HCT116 (cell line): ENCODE data around the gene PIGC. TPM values are rescaled to one million over a fixed set of nuclear protein-coding genes. Genes with fewer than 3 reads are reported as not detected.

Experiments
- ATAC-seq: fragments of 200-7000 bp; cut with Tn5 transposase; 2 replicates; pipeline ENCODE4 v1.9.1; 2020; ENCODE audit warnings: mild to moderate bottlenecking, moderate library complexity
- BruUV-seq: library from RNA; stranded (reverse); fragments of 400-500 nt; replicated peaks from 2 replicates; lab custom pipeline; 2021; lab: Mats Ljungman, UMichigan
- CTCF ChIA-PET: fragments of 300-600 bp; sonication (Branson Sonifier 250); formaldehyde crosslinking; loops from one replicate; lab custom pipeline; 2021; ENCODE audit warnings: antibody characterized with exemption; lab: Charles Lee
- POLR2A ChIA-PET: fragments of 300-600, 350-600 bp; sonication (Branson Sonifier 250); formaldehyde crosslinking; loops from one replicate; lab custom pipeline; 2021; ENCODE audit warnings: antibody characterized with exemption; lab: Charles Lee
- RAD21 ChIA-PET, 2 experiments: fragments of 300-600 bp; sonication (Branson Sonifier 250); formaldehyde crosslinking; loops; one replicate each; lab custom pipeline; 2023; ENCODE audit warnings: low total read pairs in 2 of 2; ENCODE audit not compliant: uncharacterized antibody in 2 of 2, unreplicated experiment in 2 of 2, low non-redundant PET in 1 of 2; lab: Charles Lee
- DNase-seq: peaks from one replicate; pipeline ENCODE4 v3.0.0-alpha.2; 2010; ENCODE audit warnings: low read depth, low spot score
- H2AFZ ChIP-seq: fragments of 200-600 bp; shearing (Covaris generic), sonication (generic); 2 replicates; pipeline ENCODE4 v1.6.1; 2017; ENCODE audit warnings: low read depth, mixed run types, mixed read lengths, antibody characterized with exemption, low read length; ENCODE audit not compliant: poor library complexity, severe bottlenecking
- H3K27ac ChIP-seq: 2 replicates; pipeline ENCODE4 v1.5.1; 2012; ENCODE audit warnings: low read depth, low read length
- H3K27me3 ChIP-seq: fragments of 200-600 bp; sonication (generic); 2 replicates; pipeline ENCODE4 v1.6.1; 2016; ENCODE audit warnings: mixed run types, low read length, mixed read lengths; ENCODE audit not compliant: insufficient read depth
- H3K36me3 ChIP-seq, 2 experiments: fragments of 200-500 bp in 1 of 2; fragments of 200-600 bp in 1 of 2; sonication (Bioruptor generic) in 1 of 2; sonication (generic) in 1 of 2; 2 replicates each; pipeline versions ENCODE4 v1.5.1 to v1.6.1; 2014 to 2016; ENCODE audit warnings: low read length in 2 of 2, inconsistent platforms in 1 of 2, mixed read lengths in 1 of 2, mixed run types in 1 of 2; ENCODE audit not compliant: insufficient read depth in 2 of 2, control insufficient read depth in 1 of 2
- H3K4me1 ChIP-seq, 2 experiments: fragments of 200-600 bp in 1 of 2; sonication (generic) in 1 of 2; 2 replicates each; pipeline versions ENCODE4 v1.5.1 to v1.6.1; 2012 to 2017; ENCODE audit warnings: low read length in 2 of 2, inconsistent platforms in 1 of 2, mild to moderate bottlenecking in 1 of 2, mixed read lengths in 1 of 2, mixed run types in 1 of 2, moderate library complexity in 1 of 2; ENCODE audit not compliant: insufficient read depth in 2 of 2, control insufficient read depth in 1 of 2
- H3K4me2 ChIP-seq: fragments of 200-600 bp; sonication (generic); 2 replicates; pipeline ENCODE4 v1.6.1; 2017; ENCODE audit warnings: mixed run types, low read length, mixed read lengths
- H3K4me3 ChIP-seq, 2 experiments: fragments of 200-600 bp in 1 of 2; sonication (generic) in 1 of 2; replicated peaks in 1 of 2; 2 replicates each; pipeline ENCODE4 v1.5.1; 2011 to 2016; ENCODE audit warnings: low read length in 2 of 2, control low read depth in 1 of 2, low read depth in 1 of 2, mild to moderate bottlenecking in 1 of 2, mixed read lengths in 1 of 2, mixed run types in 1 of 2
- H3K79me2 ChIP-seq: fragments of 200-600 bp; sonication (generic); 2 replicates; pipeline ENCODE4 v1.6.1; 2017; ENCODE audit warnings: mild to moderate bottlenecking, mixed run types, low read length, moderate library complexity, mixed read lengths; ENCODE audit not compliant: insufficient read depth
- H3K9ac ChIP-seq: fragments of 200-600 bp; sonication (generic); 2 replicates; pipeline ENCODE4 v1.6.1; 2016; ENCODE audit warnings: low read length, mixed read lengths
- H3K9me2 ChIP-seq: fragments of 200-600 bp; sonication (generic), shearing (Covaris generic); 2 replicates; pipeline ENCODE4 v1.6.1; 2017; ENCODE audit warnings: mixed run types, mild to moderate bottlenecking, moderate library complexity; ENCODE audit not compliant: insufficient read depth
- H3K9me3 ChIP-seq, 2 experiments: fragments of 200-500 bp in 1 of 2; fragments of 200-600 bp in 1 of 2; sonication (Bioruptor generic) in 1 of 2; sonication (generic) in 1 of 2; 2 replicates each; pipeline ENCODE4 v1.6.1; 2014 to 2017; ENCODE audit warnings: low read length in 2 of 2, mixed read lengths in 2 of 2, inconsistent platforms in 1 of 2, low read depth in 1 of 2, mild to moderate bottlenecking in 1 of 2, mixed run types in 1 of 2, moderate library complexity in 1 of 2; ENCODE audit not compliant: control insufficient read depth in 1 of 2, insufficient read depth in 1 of 2
- H4K20me1 ChIP-seq: fragments of 200-600 bp; sonication (generic), shearing (Covaris generic); 2 replicates; pipeline ENCODE4 v1.6.1; 2017; ENCODE audit warnings: mixed run types, mild to moderate bottlenecking, moderate library complexity; ENCODE audit not compliant: insufficient read depth
- CBX3 ChIP-seq: IDR thresholded peaks from 2 replicates; pipeline ENCODE4 v1.6.1; 2012; ENCODE audit warnings: low read depth
- CEBPB ChIP-seq: IDR thresholded peaks from 2 replicates; pipeline ENCODE4 v1.6.1; 2012; ENCODE audit warnings: low read depth
- ELF1 ChIP-seq: IDR thresholded peaks from 2 replicates; pipeline ENCODE4 v1.6.1; 2012; ENCODE audit warnings: low read depth, borderline replicate concordance
- EZH2 ChIP-seq: fragments of 200-600 bp; sonication (generic); IDR thresholded peaks from 2 replicates; pipeline ENCODE4 v1.6.1; 2017; ENCODE audit warnings: antibody characterized with exemption, mixed run types
- EZH2phosphoT487 ChIP-seq: fragments of 200-600 bp; IDR thresholded peaks from 2 replicates; pipeline ENCODE4 v1.6.1; 2018; ENCODE audit warnings: antibody characterized with exemption, borderline replicate concordance
- JUND ChIP-seq: IDR thresholded peaks from 2 replicates; pipeline ENCODE4 v1.6.1; 2012
- MAX ChIP-seq: IDR thresholded peaks from 2 replicates; pipeline ENCODE4 v1.6.1; 2012
- POLR2A ChIP-seq: IDR thresholded peaks from 2 replicates; pipeline ENCODE4 v1.7.0; 2011; ENCODE audit warnings: borderline replicate concordance; ENCODE audit not compliant: insufficient read depth, insufficient read length; ENCODE audit errors: extremely low read depth
- SP1 ChIP-seq: IDR thresholded peaks from 2 replicates; pipeline ENCODE4 v1.6.1; 2012; ENCODE audit warnings: low read depth
- SRF ChIP-seq: IDR thresholded peaks from 2 replicates; pipeline ENCODE4 v1.6.1; 2012; ENCODE audit warnings: low read depth
- YY1 ChIP-seq: IDR thresholded peaks from 2 replicates; pipeline ENCODE4 v1.6.1; 2011; ENCODE audit warnings: low read length, low read depth, moderate library complexity, mild to moderate bottlenecking; ENCODE audit not compliant: insufficient replicate concordance; ENCODE audit errors: extremely low read depth
- ZFX ChIP-seq: fragments of 450-650 bp; IDR thresholded peaks from 2 replicates; pipeline ENCODE4 v1.6.1; 2017
- intact Hi-C: fragments of 100-400 bp; cut with micrococcal nuclease; formaldehyde crosslinking; loops from 2 replicates; pipeline ENCODE4 v1.10.0; 2022
- total RNA-seq: library from RNA; stranded (reverse); gene quantifications from one replicate; pipeline ENCODE4 v1.2.1, GENCODE V29; 2021; ENCODE audit not compliant: unreplicated experiment
- TF ChIP-seq, protein P1 (sequence below): IDR thresholded peaks from 2 replicates; pipeline ENCODE4 v1.6.1; 2011; ENCODE audit warnings: mild to moderate bottlenecking, low read length, moderate library complexity; ENCODE audit not compliant: insufficient replicate concordance; ENCODE audit errors: extremely low read depth
- TF ChIP-seq, protein P2 (sequence below): IDR thresholded peaks from 2 replicates; pipeline ENCODE4 v1.6.1; 2012; ENCODE audit warnings: low read depth

PIGC gene
- total RNA-seq, 1 experiment from 2014 or later: 11.9 TPM

DNA sequence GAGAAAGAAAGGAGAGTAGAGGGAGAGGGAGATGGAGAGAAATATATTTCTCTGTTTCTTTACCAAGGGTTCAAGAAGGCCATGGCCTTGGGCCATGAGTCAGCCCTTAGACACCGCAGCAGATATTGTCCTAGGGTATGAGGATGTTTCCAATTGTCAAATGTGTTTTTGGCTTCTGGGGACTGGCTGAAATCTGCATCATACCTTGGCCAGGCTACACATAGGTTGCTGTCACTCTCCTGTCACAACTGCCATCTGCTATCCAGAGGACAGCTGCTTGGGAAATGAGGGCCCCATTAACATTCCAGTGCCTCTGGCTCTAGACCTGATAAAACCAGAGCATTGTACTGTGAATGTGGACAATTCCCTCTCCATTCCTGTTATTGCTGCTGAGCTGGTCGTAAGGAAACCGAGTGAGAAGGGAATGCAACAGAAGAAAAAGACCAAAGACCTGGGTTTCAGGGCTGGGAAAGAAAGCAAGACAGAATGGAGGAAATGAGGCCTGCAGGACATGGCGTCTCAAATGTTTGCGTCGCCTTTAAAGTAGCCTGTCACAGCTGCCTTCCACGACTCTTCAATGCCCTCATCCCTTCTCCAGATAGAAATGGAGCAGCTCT lies 8.8 kb upstream of the PIGC start:
- RAD21 ChIA-PET: no interaction called here
- TF ChIP-seq, protein P1, sequence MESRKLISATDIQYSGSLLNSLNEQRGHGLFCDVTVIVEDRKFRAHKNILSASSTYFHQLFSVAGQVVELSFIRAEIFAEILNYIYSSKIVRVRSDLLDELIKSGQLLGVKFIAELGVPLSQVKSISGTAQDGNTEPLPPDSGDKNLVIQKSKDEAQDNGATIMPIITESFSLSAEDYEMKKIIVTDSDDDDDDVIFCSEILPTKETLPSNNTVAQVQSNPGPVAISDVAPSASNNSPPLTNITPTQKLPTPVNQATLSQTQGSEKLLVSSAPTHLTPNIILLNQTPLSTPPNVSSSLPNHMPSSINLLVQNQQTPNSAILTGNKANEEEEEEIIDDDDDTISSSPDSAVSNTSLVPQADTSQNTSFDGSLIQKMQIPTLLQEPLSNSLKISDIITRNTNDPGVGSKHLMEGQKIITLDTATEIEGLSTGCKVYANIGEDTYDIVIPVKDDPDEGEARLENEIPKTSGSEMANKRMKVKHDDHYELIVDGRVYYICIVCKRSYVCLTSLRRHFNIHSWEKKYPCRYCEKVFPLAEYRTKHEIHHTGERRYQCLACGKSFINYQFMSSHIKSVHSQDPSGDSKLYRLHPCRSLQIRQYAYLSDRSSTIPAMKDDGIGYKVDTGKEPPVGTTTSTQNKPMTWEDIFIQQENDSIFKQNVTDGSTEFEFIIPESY: no peak
- TF ChIP-seq EZH2: no peak
- no peak for TF ChIP-seq CEBPB
- TF ChIP-seq JUND: no peak
- TF ChIP-seq, protein P2, sequence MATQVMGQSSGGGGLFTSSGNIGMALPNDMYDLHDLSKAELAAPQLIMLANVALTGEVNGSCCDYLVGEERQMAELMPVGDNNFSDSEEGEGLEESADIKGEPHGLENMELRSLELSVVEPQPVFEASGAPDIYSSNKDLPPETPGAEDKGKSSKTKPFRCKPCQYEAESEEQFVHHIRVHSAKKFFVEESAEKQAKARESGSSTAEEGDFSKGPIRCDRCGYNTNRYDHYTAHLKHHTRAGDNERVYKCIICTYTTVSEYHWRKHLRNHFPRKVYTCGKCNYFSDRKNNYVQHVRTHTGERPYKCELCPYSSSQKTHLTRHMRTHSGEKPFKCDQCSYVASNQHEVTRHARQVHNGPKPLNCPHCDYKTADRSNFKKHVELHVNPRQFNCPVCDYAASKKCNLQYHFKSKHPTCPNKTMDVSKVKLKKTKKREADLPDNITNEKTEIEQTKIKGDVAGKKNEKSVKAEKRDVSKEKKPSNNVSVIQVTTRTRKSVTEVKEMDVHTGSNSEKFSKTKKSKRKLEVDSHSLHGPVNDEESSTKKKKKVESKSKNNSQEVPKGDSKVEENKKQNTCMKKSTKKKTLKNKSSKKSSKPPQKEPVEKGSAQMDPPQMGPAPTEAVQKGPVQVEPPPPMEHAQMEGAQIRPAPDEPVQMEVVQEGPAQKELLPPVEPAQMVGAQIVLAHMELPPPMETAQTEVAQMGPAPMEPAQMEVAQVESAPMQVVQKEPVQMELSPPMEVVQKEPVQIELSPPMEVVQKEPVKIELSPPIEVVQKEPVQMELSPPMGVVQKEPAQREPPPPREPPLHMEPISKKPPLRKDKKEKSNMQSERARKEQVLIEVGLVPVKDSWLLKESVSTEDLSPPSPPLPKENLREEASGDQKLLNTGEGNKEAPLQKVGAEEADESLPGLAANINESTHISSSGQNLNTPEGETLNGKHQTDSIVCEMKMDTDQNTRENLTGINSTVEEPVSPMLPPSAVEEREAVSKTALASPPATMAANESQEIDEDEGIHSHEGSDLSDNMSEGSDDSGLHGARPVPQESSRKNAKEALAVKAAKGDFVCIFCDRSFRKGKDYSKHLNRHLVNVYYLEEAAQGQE: no peak
- no peak for TF ChIP-seq ELF1
- TF ChIP-seq MAX: no peak
- no peak for TF ChIP-seq EZH2phosphoT487
- no peak for TF ChIP-seq POLR2A
- TF ChIP-seq YY1: no peak
- no peak for TF ChIP-seq SP1
- TF ChIP-seq SRF: no peak
- TF ChIP-seq CBX3: no peak
- TF ChIP-seq ZFX: no peak
- intact Hi-C loops: no loop called here
- Histone ChIP-seq H3K4me2 (no peak overlapping the region), H3K4me3 (no peak overlapping the region), H3K79me2 (no peaks in the 10 kb centered on the region), H3K4me1 (peaks cover 0 to 20% of the 10 kb centered on the region in 2 experiments; a peak in 2 of 4 replicates), H4K20me1 (no peaks in the 10 kb centered on the region), H2AFZ (no peak overlapping the region), H3K9me3 (no peaks in the 10 kb centered on the region), H3K9me2 (no peaks in the 10 kb centered on the region), H3K27me3 (no peaks in the 10 kb centered on the region), H3K36me3 (no peaks in the 10 kb centered on the region), H3K9ac (no peak overlapping the region), H3K27ac (no peak overlapping the region)
- no TSS peak for BruUV-seq
- ATAC-seq: no peak
- POLR2A ChIA-PET: interaction anchor here (0.6 kb wide), 1 partner anchor 531 kb away, joined by 4 read pairs; no protein-coding TSS in a partner anchor
- no peak for DNase-seq
- CTCF ChIA-PET: interaction anchor here (1.1 kb wide), 1 partner anchor 450 kb away, joined by 3 read pairs; no protein-coding TSS in a partner anchor
